K562 (cell line): ENCODE measurements around the gene PHLDA3. TPM values are rescaled to one million over a fixed set of nuclear protein-coding genes. Genes with fewer than 3 reads are reported as not detected.

Experiments
- ATAC-seq: fragments of 200-7000 bp; cut with Tn5 transposase; 3 replicates; pipeline ENCODE4 v1.9.1; 2020; ENCODE audit warnings: moderate library complexity
- BruUV-seq: library from RNA; stranded (reverse); fragments of 400-500 nt; replicated peaks from 2 replicates; lab custom pipeline; 2021; lab: Mats Ljungman, UMichigan
- CTCF ChIA-PET: fragments of 300-600 bp; formaldehyde crosslinking; extraction: SDS; loops from one replicate; lab custom pipeline; 2021; ENCODE audit warnings: low intra/inter-chr PET ratio; lab: Yijun Ruan, JAX
- POLR2A ChIA-PET: fragments of 300-600, 350-650 bp; sonication (Branson Sonifier 250); formaldehyde crosslinking; extraction: SDS; loops from one replicate; lab custom pipeline; 2021; ENCODE audit warnings: antibody characterized with exemption, inconsistent platforms; lab: Yijun Ruan, JAX
- DNase-seq, 4 experiments: peaks; one replicate each; pipeline versions ENCODE4 v3.0.0 to v3.0.0-alpha.2; 2011 to 2018; ENCODE audit warnings: low spot score in 3 of 4, mixed read lengths in 3 of 4; ENCODE audit errors: extremely low read depth in 1 of 4
- FAIRE-seq: peaks from 2 replicates; lab custom pipeline; 2011; peaks lifted over from hg19 to GRCh38; lab: Jason Lieb, UNC
- H2AFZ ChIP-seq: 2 replicates; pipeline ENCODE4 v1.6.0; 2011; ENCODE audit warnings: low read depth, low read length, control low read depth, inconsistent platforms
- H3K27ac ChIP-seq: fragments of 200-600 bp; 3 replicates; pipeline ENCODE4 v1.8.0; 2011; ENCODE audit warnings: low read depth, mild to moderate bottlenecking, control low read depth, inconsistent platforms, low read length, moderate library complexity, mixed read lengths; ENCODE audit errors: extremely low read depth
- H3K27me3 ChIP-seq, 2 experiments: fragments of 300-600 bp in 1 of 2; 2 replicates in 1 of 2; 3 replicates in 1 of 2; pipeline versions ENCODE4 v1.6.0 to v1.8.0; 2011; ENCODE audit warnings: inconsistent platforms in 2 of 2, low read length in 2 of 2, mild to moderate bottlenecking in 1 of 2, mixed read lengths in 1 of 2, moderate library complexity in 1 of 2; ENCODE audit not compliant: control insufficient read depth in 2 of 2, insufficient read depth in 2 of 2
- H3K36me3 ChIP-seq: fragments of 300-600 bp; 3 replicates; pipeline ENCODE4 v1.8.0; 2011; ENCODE audit warnings: mild to moderate bottlenecking, low read length, inconsistent platforms; ENCODE audit not compliant: control insufficient read depth, insufficient read depth
- H3K4me1 ChIP-seq, 2 experiments: fragments of 200-600 bp in 1 of 2; replicated peaks in 1 of 2; 2 replicates in 1 of 2; 3 replicates in 1 of 2; pipeline versions ENCODE4 v1.5.1 to v1.8.0; 2011; ENCODE audit warnings: inconsistent platforms in 2 of 2, low read length in 2 of 2, mild to moderate bottlenecking in 1 of 2, mixed read lengths in 1 of 2, moderate library complexity in 1 of 2; ENCODE audit not compliant: control insufficient read depth in 2 of 2, insufficient read depth in 2 of 2
- H3K4me2 ChIP-seq: 2 replicates; pipeline ENCODE4 v1.6.1; 2011; ENCODE audit warnings: low read length, control low read depth, inconsistent platforms, mixed read lengths; ENCODE audit not compliant: insufficient read depth
- H3K4me3 ChIP-seq: fragments of 200-600 bp; sonication (generic), shearing (Covaris generic); 2 replicates; pipeline ENCODE4 v1.5.1; 2016; ENCODE audit warnings: control low read depth, inconsistent platforms
- H3K79me2 ChIP-seq: fragments of 200-600 bp; 3 replicates; pipeline ENCODE4 v1.8.0; 2011; ENCODE audit warnings: low read length, inconsistent platforms; ENCODE audit not compliant: control insufficient read depth, insufficient read depth
- H3K9ac ChIP-seq, 2 experiments: 2 replicates each; pipeline versions ENCODE4 v1.6.0 to v1.6.1; 2011; ENCODE audit warnings: low read depth in 2 of 2, low read length in 2 of 2, control low read depth in 1 of 2, inconsistent platforms in 1 of 2, mild to moderate bottlenecking in 1 of 2, mixed read lengths in 1 of 2; ENCODE audit not compliant: insufficient read depth in 1 of 2
- H3K9me1 ChIP-seq: one replicate; pipeline ENCODE4 v1.6.0; 2011; ENCODE audit warnings: inconsistent platforms, mild to moderate bottlenecking, low read length, moderate library complexity; ENCODE audit not compliant: control insufficient read depth, insufficient read depth
- H3K9me3 ChIP-seq: replicated peaks from 2 replicates; pipeline ENCODE4 v1.5.1; 2011; ENCODE audit warnings: low read depth, low read length, inconsistent platforms; ENCODE audit not compliant: control insufficient read depth, insufficient read depth
- H4K20me1 ChIP-seq: replicated peaks from 2 replicates; pipeline ENCODE4 v1.6.1; 2011; ENCODE audit warnings: low read length, inconsistent platforms, mixed read lengths; ENCODE audit not compliant: control insufficient read depth, insufficient read depth
- CHCHD3 ChIP-seq: fragments of 250-450 bp; sonication (Bioruptor Pico); IDR thresholded peaks from 2 replicates; pipeline ENCODE4 v2.1.2; 2022; ENCODE audit warnings: mild to moderate bottlenecking
- HMG20B ChIP-seq: fragments of 250-450 bp; sonication (Bioruptor Pico); IDR thresholded peaks from 2 replicates; pipeline ENCODE4 v1.5.0; 2021; ENCODE audit warnings: mild to moderate bottlenecking
- KLF13 ChIP-seq: fragments of 450-650 bp; IDR thresholded peaks from 2 replicates; pipeline ENCODE4 v1.6.1; 2016; ENCODE audit warnings: missing genetic modification characterization, low read depth, mild to moderate bottlenecking, missing compliant biosample characterization, moderate library complexity, borderline replicate concordance
- MIER1 ChIP-seq: fragments of 450-650 bp; IDR thresholded peaks from 2 replicates; pipeline ENCODE4 v1.6.1; 2016; ENCODE audit warnings: antibody characterized with exemption, mild to moderate bottlenecking, low read depth
- NR4A1 ChIP-seq, 2 experiments: fragments of 250-450 bp in 1 of 2; fragments of 450-650 bp in 1 of 2; sonication (Bioruptor Pico) in 1 of 2; IDR thresholded peaks; 2 replicates each; pipeline versions ENCODE4 v1.4.0 to v1.6.1; 2016 to 2020; ENCODE audit warnings: mild to moderate bottlenecking in 2 of 2, missing compliant biosample characterization in 1 of 2, missing genetic modification characterization in 1 of 2, moderate library complexity in 1 of 2
- POLR2H ChIP-seq: IDR thresholded peaks from 2 replicates; pipeline ENCODE4 v1.6.1; 2016; ENCODE audit warnings: missing genetic modification characterization, low read depth, mild to moderate bottlenecking, control low read depth, missing compliant biosample characterization, moderate library complexity
- POU5F1 ChIP-seq: fragments of 150-350 bp; IDR thresholded peaks from 2 replicates; pipeline ENCODE4 v1.6.1; 2014; ENCODE audit warnings: borderline replicate concordance, low read length, low read depth, mild to moderate bottlenecking; ENCODE audit not compliant: partially characterized antibody
- PRDM10 ChIP-seq: fragments of 450-650 bp; IDR thresholded peaks from 2 replicates; pipeline ENCODE4 v1.6.1; 2018; ENCODE audit not compliant: partially characterized antibody
- ZNF354B ChIP-seq: fragments of 250-450 bp; sonication (Bioruptor Pico); IDR thresholded peaks from 2 replicates; pipeline ENCODE4 v1.4.0; 2020
- ZNF592 ChIP-seq: fragments of 450-650 bp; IDR thresholded peaks from 2 replicates; pipeline ENCODE4 v1.6.1; 2017; ENCODE audit warnings: antibody characterized with exemption, mild to moderate bottlenecking
- WGBS: fragments of 100-300 bp; shearing (Covaris generic); methylation state at CpG from one replicate; pipeline ENCODE4 v1.1.6; 2016; ENCODE audit warnings: low coverage, mixed read lengths; ENCODE audit not compliant: insufficient coverage; ENCODE audit errors: missing lambda C conversion rate; 5-methylcytosine and 5-hydroxymethylcytosine counted together
- in situ Hi-C: fragments of 300-500 bp; cut with MboI; formaldehyde crosslinking; loops from 4 replicates; pipeline ENCODE4 v1.15.0; 2018; ENCODE audit warnings: inconsistent platforms, mixed read lengths
- intact Hi-C: fragments of 100-400 bp; cut with micrococcal nuclease; formaldehyde crosslinking; loops from 2 replicates; pipeline ENCODE4 v1.14.2; 2022
- polyA plus RNA-seq, 8 experiments: library from polyadenylated mRNA; depleted of rRNA in 4 of 8; stranded (reverse) in 5 of 8; unstranded in 3 of 8; fragments of >200 nt; fragmentation: Nextera tagmentation in 2 of 8; fragmentation: Illumina TruSeq in 1 of 8; extraction: Ambion mirVana in 2 of 8; extraction: Trizol in 1 of 8; gene quantifications; 2 replicates each; pipeline versions ENCODE4 v1.2.1 to v1.2.3, GENCODE V29; 2011 to 2014; ENCODE audit warnings: inconsistent platforms in 1 of 8, missing spikeins in 1 of 8
- total RNA-seq, 7 experiments: library from RNA; depleted of rRNA in 6 of 7; stranded (reverse); fragments of >200 nt in 6 of 7; fragmentation: Illumina TruSeq in 2 of 7; extraction: Trizol in 2 of 7; gene quantifications; 2 replicates each; pipeline versions ENCODE4 v1.2.1 to v1.2.3, GENCODE V29; 2011 to 2021; ENCODE audit warnings: low replicate concordance in 1 of 7

Gene PHLDA3
- total and polyA plus RNA-seq, 9 of the 15 experiments (the other 6 are each of a cell fraction or from before 2014, with no cell fraction given) = 0.11 to 0.27 TPM; not detected in 7

- TF ChIP-seq PRDM10 (no peak), HMG20B (no peak), KLF13 (tag) (no peak)
Observed at GRCh38 chr1:201447903-201448871, 20.8 kb downstream of the PHLDA3 start (continued).

- no peak overlapping the region for H2AFZ ChIP-seq
- peaks cover 0 to 7% of the 10 kb centered on the region in 2 experiments; a peak in 2 of 5 replicates for H3K4me1 ChIP-seq
- no peaks in the 10 kb centered on the region for H3K9me3 ChIP-seq
- H3K9me1 ChIP-seq = no peaks in the 10 kb centered on the region
- 3% methylated on average over 6 of the region's 6 CpGs for WGBS
- no peak overlapping the region for H3K4me3 ChIP-seq
- peaks cover 8 to 19% of the 10 kb centered on the region in 2 experiments; a peak in 4 of 5 replicates for H3K27me3 ChIP-seq
- CTCF ChIA-PET = interaction anchor here (8.0 kb wide), 1 partner anchor 36 kb away, joined by 90 read pairs; no protein-coding TSS in a partner anchor
- POLR2A ChIA-PET = interaction anchor here (0.7 to 1.2 kb wide), 6 partner anchors 9 to 246 kb away, joined by 3 read pairs; no protein-coding TSS in a partner anchor
- DNase-seq = no peak
- intact Hi-C loops = loop anchor here (10.0 kb wide), 1 partner anchor 349 kb away; no protein-coding TSS in a partner anchor
- no peak overlapping the region for H3K27ac ChIP-seq
- no peak overlapping the region for H3K4me2 ChIP-seq
- FAIRE-seq = no peak
- no peaks in the 10 kb centered on the region for H3K79me2 ChIP-seq
- H3K36me3 ChIP-seq = no peaks in the 10 kb centered on the region
- ATAC-seq = no peak
- H3K9ac ChIP-seq = no peak overlapping the region
- BruUV-seq = no TSS peak
- in situ Hi-C loops = loop anchor here (5.0 kb wide), 1 partner anchor 67 kb away; no protein-coding TSS in a partner anchor
- H4K20me1 ChIP-seq = no peaks in the 10 kb centered on the region
- TF ChIP-seq CHCHD3 (CRISPR knock-in tag) (no peak), POLR2H (tag) (no peak), ZNF592 (no peak), ZNF354B (CRISPR knock-in tag) (no peak), NR4A1 (CRISPR knock-in tag; IDR thresholded peaks at IDR 0.05) (no peak), NR4A1 (tag; IDR thresholded peaks at IDR 0.05) (no peak), POU5F1 (no peak), MIER1 (no peak)
Observed at GRCh38 chr1:201445310-201445709, 23.7 kb downstream of the PHLDA3 start.
